BE2C (cell line): Measurements from ENCODE around the gene ZACN. TPM values are rescaled to one million over a fixed set of nuclear protein-coding genes. Genes with fewer than 3 reads are reported as not detected.

Experiments
- DNase-seq: peaks from one replicate; pipeline ENCODE4 v3.0.0-alpha.2; 2020
- H3K27me3 ChIP-seq: fragments of 250-450 bp; sonication (Bioruptor Pico); 2 replicates; pipeline ENCODE4 v1.5.1; 2020; ENCODE audit warnings: mild to moderate bottlenecking
- H3K36me3 ChIP-seq: fragments of 250-450 bp; sonication (Bioruptor Pico); 2 replicates; pipeline ENCODE4 v1.5.1; 2020; ENCODE audit warnings: mild to moderate bottlenecking
- H3K4me1 ChIP-seq: fragments of 250-450 bp; sonication (Bioruptor Pico); 2 replicates; pipeline ENCODE4 v1.5.1; 2020
- H3K4me3 ChIP-seq: 2 replicates; pipeline ENCODE4 v1.5.1; 2011; ENCODE audit warnings: low read depth, low read length
- H3K9me3 ChIP-seq: fragments of 250-450 bp; sonication (Bioruptor Pico); 2 replicates; pipeline ENCODE4 v1.5.1; 2020
- polyA plus RNA-seq: library from polyadenylated mRNA; unstranded; fragments of >200 nt; gene quantifications from one replicate; pipeline ENCODE4 v1.2.1, GENCODE V29; 2012; ENCODE audit warnings: low read depth, missing spikeins; ENCODE audit not compliant: insufficient read length, insufficient read depth
- TF ChIP-seq, protein P1 (sequence below): IDR thresholded peaks from 2 replicates; pipeline ENCODE4 v1.5.1; 2012; ENCODE audit warnings: mild to moderate bottlenecking, low read depth, low read length

ZACN gene
- polyA plus RNA-seq, result 18.8 TPM

GRCh38 chr17:76078860-76079534 is at the start of gene ZACN:
Gene ZACN (plus strand): TSS chr17:76079182. CDS start chr17:76079265, 83 bp downstream.
- no peak for DNase-seq
- H3K4me3 ChIP-seq, result no peak within 1 kb of the TSS
- no peaks in the 10 kb centered on the region for H3K9me3 ChIP-seq
- H3K36me3 ChIP-seq, result no peaks in the 10 kb centered on the region; the same call in 1 of the 2 replicates
- TF ChIP-seq, protein P1, sequence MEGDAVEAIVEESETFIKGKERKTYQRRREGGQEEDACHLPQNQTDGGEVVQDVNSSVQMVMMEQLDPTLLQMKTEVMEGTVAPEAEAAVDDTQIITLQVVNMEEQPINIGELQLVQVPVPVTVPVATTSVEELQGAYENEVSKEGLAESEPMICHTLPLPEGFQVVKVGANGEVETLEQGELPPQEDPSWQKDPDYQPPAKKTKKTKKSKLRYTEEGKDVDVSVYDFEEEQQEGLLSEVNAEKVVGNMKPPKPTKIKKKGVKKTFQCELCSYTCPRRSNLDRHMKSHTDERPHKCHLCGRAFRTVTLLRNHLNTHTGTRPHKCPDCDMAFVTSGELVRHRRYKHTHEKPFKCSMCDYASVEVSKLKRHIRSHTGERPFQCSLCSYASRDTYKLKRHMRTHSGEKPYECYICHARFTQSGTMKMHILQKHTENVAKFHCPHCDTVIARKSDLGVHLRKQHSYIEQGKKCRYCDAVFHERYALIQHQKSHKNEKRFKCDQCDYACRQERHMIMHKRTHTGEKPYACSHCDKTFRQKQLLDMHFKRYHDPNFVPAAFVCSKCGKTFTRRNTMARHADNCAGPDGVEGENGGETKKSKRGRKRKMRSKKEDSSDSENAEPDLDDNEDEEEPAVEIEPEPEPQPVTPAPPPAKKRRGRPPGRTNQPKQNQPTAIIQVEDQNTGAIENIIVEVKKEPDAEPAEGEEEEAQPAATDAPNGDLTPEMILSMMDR, result no peak
- peaks cover 58% of the 10 kb centered on the region for H3K27me3 ChIP-seq
- H3K4me1 ChIP-seq, result peaks cover 35% of the 10 kb centered on the region

DNA sequence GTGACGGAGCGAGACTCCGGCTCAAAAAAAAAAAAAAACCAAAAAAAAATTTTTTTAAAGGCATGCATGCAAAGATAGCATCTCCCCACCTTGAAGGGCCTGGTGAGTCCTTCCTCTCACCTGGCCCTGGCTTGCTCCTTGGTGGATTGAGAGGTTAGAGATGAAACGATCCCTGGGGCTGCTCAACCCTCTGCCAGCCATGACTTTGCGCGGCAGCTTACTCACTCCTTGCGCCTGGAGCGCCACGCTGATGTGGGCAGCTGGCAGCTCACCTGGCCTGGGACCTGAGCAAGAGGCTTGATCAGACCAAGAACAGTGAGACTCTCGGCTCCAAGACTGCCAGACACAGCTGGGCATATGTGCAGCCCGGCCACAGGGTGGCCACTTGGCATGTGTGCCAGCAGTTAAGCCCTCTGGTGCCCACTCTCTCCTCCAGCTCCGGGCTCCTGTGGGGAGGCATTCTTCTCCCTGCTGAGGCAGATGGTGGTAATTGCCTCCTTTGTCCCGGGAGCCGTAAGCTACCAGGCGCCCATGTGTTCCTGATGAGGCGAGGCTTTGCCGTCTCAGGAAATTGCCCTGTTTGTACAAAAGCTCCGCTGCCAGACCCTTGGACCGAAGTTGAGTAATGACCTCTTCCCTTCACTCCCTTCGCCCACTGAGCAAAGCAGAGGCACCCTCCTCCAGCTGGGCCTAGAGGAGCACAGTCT is 46.8 kb upstream of the ZACN start:
- no peak for DNase-seq
- no peak overlapping the region for H3K4me3 ChIP-seq
- TF ChIP-seq, protein P1, result no peak

DNA sequence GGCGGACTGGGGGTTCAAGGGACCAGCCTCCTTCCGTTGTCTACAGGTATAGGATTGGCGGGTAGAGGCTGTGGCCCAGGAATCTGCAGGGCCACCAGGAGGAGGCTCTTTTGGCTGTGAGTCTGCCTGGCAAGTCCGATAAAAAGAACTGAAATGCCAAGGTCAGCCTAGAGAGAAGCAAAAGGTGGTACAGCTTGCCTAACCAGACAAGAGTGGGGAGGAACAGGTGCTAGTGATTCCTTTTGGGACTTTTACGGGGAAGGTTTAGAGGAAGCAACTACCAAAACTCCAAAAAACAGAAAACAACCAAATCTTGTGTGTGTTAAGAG is 46.2 kb upstream of the ZACN start:
- peaks cover under 1% of the 10 kb centered on the region; the same call in 1 of the 2 replicates for H3K36me3 ChIP-seq
- peaks cover 2% of the 10 kb centered on the region; the same call in 1 of the 2 replicates for H3K9me3 ChIP-seq
- DNase-seq, result no peak
- no peak overlapping the region for H3K4me3 ChIP-seq
- TF ChIP-seq, protein P1, result no peak
- peaks cover 3% of the 10 kb centered on the region for H3K4me1 ChIP-seq
- no peaks in the 10 kb centered on the region for H3K27me3 ChIP-seq

More for the DNA sequence above, 46.8 kb upstream of the ZACN start:
- Histone ChIP-seq H3K9me3 (peaks cover 2% of the 10 kb centered on the region; the same call in 1 of the 2 replicates), H3K36me3 (no peaks in the 10 kb centered on the region), H3K4me1 (peaks cover 3% of the 10 kb centered on the region), H3K27me3 (no peaks in the 10 kb centered on the region)

- Histone ChIP-seq H3K27me3 (no peaks in the 10 kb centered on the region), H3K9me3 (peaks cover 2% of the 10 kb centered on the region; the same call in 1 of the 2 replicates), H3K36me3 (peaks cover 4% of the 10 kb centered on the region), H3K4me3 (no peak overlapping the region), H3K4me1 (peaks cover 3% of the 10 kb centered on the region)
- no peak for DNase-seq
- TF ChIP-seq, protein P1, result no peak
Observed at GRCh38 chr17:76033139-76033538, 45.8 kb upstream of the ZACN start.

GRCh38 chr17:76034428-76035350 is 44.3 kb upstream of the ZACN start:
- TF ChIP-seq, protein P1, result no peak

More at GRCh38 chr17:76034428-76035350, 44.3 kb upstream of the ZACN start:
- H3K36me3 ChIP-seq, result peaks cover 20% of the 10 kb centered on the region
- H3K4me1 ChIP-seq, result peaks cover 3% of the 10 kb centered on the region
- no peak overlapping the region for H3K4me3 ChIP-seq
- peaks cover 2% of the 10 kb centered on the region; the same call in 1 of the 2 replicates for H3K9me3 ChIP-seq
- H3K27me3 ChIP-seq, result no peaks in the 10 kb centered on the region
- no peak for DNase-seq
